Non-pigmented ciliary epithelial cell (primary cell): Measurements from ENCODE around the gene PTPN21.

Experiments
- DNase-seq: peaks from one replicate; pipeline ENCODE4 v3.0.0-alpha.2; 2010; ENCODE audit warnings: low read depth

PTPN21 gene

GRCh38 chr14:88504602-88505001 is 50.2 kb downstream of the PTPN21 start:
- DNase-seq, result no peak

GRCh38 chr14:88503754-88504406 is 50.9 kb downstream of the PTPN21 start:
- DNase-seq, result no peak

DNA sequence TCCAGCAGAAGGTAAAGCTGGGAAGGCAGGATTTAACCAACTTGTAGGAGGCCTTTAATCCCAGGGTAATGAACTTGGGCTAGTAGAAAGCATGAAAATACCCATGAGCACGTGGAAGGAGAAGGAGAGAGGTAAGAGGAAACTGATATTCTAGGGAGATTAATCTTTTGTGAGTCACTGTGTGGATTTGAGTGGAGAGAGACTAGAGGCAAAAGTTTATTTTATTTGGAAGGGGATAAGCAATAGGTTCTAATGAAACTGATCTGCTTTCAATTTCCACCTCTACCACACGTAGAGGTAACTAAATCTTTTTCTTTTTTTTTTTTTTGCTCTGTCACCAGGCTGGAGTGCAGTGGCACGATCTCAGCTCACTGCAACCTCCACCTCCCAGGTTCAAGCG is 52.1 kb downstream of the PTPN21 start:
- DNase-seq, result no peak

DNA sequence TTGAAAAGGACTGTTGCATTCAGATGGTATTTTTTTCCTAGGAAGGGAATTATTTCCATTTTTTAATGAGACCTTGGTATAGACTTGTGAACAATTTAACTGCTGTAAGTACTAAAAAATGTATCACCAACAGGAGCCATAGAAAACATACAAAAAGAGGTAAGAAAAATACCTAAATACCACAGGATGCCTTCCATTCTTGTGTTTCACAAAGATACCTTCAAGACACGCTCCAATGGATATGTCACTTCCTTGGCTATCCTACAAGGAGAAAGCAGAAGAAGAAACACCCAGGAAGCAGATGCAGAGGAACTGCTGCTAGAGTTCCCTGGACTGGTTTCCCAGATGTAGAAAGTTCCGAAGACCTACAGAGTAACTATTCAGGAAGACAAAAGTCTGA is 54.2 kb downstream of the PTPN21 start:
- no peak for DNase-seq

DNA sequence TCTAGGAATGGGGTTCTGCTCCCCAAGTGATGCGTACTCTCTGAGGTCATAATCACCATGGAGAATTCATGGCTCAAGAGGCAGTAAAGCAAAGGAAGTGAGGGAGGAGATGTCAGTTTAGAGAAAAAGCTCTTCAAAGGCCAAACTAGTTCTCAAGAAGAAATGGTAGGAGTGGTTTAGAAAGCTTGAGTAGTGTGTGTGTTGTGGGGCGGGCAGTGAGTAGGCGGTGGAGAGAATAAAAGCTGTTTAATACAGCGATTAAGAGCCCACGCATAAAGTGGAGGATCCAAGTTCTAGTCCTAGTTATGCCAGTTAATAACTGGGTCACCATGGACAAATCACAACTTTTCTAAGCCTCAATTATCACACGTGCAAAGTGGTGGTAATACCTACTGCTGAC is 55.6 kb downstream of the PTPN21 start:
- DNase-seq, result no peak

GRCh38 chr14:88496414-88496813 is 58.4 kb downstream of the PTPN21 start:
- DNase-seq, result no peak

GRCh38 chr14:88493392-88494185 is 61.2 kb downstream of the PTPN21 start:
- no peak for DNase-seq

GRCh38 chr14:88492272-88493089 is 62.3 kb downstream of the PTPN21 start:
- peak; percentile 41 for DNase-seq

DNA sequence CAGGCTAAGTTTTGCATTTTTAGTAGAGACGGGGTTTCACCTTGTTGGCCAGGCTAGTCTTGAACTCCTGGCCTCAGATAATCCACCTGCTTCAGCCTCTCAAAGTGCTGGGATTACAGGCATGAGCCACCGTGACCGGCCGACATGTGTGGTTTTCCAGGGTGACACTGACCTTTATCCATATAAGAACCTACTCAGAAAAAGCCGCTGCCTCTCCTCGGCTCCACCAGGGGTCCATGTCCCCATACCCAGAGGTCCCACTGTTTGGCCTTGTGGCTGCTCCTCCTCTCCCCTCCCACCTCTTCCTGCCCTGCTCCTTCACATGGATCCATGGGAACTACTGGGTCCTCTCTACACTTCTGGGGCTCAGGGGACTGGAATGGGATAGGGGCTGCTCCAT is 64.6 kb downstream of the PTPN21 start:
- DNase-seq, result no peak

DNA sequence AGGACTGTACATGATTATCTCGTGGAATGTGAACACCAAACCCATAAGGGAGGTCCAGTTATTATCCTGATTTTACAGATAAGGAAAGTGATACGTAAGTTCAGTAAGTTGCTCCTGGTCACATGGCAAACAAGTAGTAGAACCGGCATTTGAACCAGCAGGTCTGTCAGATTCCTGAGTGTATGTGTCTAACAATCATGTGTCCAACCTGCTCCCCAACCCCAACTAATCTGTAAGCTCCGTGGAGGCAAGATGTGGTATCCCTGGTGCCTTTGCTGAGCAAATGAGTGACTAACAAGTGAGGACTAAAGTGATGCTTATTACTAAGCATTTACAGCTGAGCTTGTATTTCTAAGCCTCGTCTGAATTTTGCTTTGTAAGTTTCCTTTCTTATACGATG is 65.9 kb downstream of the PTPN21 start:
- DNase-seq, result no peak

DNA sequence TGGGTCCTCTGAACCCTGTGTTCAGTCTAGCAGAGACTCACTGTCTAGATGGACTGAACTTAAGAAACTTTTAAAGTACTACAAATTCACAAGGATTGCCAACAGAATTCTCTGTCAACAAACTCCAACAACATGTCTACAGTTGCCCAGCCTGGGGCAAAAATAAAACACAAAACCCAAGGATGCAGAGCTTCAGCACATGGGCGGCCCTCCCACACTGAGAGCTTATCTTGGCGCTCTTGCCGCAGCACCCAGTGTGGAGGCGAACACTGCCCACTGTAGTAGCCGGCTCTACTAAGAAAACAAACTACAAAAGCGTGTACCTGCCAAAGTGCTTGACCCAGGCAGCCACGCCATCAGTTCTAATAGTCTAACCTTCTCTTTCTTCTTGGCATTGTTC is 66.7 kb downstream of the PTPN21 start:
- DNase-seq, result no peak

DNA sequence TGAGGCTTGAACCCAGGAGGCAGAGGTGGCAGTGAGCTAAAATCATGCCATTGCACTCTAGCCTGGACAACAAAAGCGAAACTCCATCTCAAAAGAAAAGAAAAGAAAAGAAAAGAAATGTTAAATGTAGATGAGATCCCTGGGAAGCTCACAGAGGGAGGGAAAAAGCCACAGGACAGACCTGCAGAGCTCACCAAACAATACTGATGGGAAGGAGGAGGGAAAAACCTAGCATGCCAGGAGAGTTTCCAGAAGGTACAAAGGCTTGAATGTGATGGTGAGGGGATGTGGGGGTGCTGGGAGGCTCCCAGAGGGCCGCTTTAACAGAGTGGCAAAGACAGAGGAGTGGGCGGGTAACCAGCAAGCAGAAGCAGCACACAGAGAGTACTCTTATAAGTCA is 72.3 kb downstream of the PTPN21 start:
- no peak for DNase-seq

GRCh38 chr14:88481794-88482193 is 73.0 kb downstream of the PTPN21 start:
- DNase-seq, result no peak

DNA sequence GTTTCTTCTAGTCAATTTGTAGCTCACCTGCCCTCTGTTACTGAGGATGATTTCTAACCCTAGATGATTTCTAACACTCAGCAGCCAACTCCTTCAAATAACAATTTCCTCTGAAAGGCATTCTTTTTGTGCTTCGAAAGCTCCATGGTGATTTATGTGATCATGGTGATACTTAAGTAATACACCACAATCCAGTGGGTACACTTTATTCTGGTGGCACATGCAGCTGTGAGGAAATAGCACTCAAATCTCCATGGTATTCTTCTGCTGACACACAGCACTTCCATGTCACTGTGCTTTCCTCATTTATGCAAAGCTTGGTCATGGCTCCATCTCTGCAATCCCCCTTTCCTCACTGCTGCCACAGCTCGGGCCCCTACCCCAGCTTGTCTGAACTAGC is 73.7 kb downstream of the PTPN21 start:
- no peak for DNase-seq

GRCh38 chr14:88479574-88479987 is 75.2 kb downstream of the PTPN21 start:
- DNase-seq, result no peak

DNA sequence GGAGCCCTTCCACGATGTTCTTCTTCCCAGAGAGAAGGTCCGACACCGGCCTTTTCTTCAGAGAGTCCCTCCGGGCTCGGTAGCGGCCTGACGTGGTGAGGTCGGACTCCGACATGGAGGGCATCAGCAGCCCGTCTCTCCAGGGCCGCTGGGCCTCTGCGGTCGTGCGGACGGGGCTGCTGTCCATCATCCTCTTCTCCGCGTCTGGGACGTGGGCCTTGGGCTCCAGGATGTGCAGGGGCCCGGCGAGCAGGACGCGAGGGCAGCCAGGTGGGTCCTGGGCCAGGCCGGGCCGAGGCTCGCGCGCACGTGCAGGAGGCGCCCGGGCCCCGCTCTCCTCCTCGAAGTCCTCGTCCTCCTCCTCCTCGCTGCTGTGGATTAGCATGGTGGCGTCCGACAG is 75.9 kb downstream of the PTPN21 start:
- no peak for DNase-seq

DNA sequence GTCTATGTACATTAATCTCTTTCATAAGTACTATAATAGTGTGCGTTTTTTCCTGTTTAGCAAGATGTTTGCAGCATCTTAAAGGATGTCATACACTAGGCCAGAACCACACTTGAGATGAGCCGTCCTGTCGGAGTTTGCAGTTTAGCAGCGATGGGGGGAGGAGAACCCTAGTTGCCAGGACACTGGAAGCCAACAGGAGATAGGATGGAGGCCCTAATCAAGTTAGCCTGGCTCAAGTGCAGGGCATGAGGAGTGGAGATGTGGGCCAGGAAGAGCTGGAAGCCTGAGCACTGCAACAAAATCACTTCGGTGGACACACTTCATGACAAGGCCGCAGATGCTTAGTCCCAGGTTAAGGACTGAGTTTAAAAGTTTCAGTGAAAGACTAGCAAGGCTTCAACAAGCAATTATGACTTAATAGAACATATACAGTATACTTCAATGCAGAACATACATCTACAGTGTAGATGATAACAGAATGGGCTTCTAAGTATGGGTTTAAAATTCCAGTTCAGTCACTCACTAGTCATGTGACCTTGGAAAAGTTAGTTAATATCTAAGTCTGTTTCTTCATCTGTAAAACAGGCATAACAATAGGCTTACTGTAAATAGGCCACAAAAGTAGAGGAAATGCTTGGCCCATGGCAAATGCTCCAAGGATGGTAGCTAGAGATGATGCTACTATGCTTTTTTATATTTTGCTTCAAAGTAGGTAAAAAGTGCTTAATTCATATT is 77.1 kb downstream of the PTPN21 start:
- no peak for DNase-seq

DNA sequence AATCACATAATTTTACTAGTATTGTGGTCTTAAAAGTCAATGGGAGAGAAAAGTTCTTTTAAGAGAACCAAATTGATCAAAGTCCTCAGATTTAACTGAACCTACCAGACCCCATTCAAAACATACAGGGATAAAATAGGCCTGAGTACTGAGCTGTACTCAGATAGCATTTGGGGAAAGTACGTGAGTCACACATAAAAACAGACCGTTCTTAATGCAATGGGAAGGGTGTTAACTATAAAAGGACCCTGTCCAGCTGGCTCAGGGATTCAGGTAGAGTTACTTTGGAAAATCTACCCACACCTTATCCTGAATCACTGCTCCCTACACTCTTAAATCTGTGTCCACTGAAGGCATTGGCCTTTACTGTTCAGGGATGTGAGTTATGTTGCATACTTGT is 78.0 kb downstream of the PTPN21 start:
- no peak for DNase-seq

DNA sequence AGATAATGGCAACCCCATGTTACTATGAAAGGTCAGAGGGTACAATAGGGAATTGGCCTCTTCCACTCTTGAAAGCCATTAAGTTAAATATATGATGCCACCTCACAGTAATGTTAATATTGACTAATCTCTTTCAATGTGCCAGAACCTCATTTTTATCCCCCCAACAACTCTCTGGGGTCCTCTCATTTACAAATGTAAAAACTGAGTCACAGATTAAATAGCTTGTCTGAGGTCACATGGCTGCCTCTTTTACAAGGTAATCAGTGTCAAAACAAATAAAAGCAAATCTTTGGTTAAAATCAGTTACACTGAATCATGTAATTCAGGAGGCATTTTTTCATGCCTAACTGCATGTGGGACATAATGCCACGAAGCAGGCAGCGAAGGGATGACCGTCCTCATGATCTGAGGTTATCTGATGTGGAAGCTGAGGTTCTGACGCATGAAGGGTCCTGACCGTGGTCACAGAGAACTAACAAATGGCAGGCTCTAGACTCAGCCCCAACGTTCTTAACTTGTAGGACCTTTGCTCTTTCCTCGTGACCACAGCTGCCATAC is 78.5 kb downstream of the PTPN21 start:
- DNase-seq, result no peak

GRCh38 chr14:88473791-88474190 is 81.0 kb downstream of the PTPN21 start:
- no peak for DNase-seq

DNA sequence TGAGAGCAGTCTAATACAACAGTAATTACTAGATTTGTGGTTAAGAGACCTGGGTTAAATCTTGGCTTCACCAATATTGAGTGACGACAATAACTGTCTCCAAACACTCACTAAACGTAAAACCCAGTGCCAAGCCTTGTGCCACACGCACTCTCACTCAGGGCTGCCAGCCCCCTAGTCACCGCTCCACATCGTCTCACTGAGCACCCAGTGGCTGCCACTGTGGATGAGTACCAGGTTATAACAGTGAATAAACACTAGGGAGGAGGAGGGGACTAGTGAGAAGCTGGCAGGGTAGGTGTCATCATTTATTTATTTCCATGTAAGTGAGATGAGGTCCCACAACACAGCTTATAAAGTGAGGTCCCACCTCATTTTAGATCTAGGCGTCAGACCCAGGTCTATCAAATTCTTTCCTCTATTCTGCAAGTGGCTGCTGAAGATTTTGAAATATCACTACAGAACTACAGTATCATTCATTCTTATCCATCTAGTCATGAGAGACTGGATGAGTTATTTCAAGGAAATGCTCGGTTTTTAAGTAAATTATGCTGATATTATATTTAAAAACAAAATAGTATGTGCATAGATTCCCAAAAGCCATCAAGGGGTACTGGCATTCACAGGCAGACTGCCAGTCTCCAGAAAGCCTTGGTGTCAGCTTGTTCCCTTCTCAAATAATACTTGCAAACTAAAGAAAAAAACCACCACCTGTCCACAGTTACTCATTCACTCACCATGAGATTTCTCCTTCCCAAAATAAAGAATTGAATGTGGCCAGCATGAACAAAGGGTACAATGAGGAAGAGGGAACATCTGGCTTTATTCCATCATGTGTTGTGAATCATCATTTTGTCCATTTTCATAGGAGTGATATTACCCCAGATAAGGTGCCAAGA is 84.0 kb downstream of the PTPN21 start:
- no peak for DNase-seq
